Common myeloid progenitor, CD34-positive (primary cell): ENCODE results near the gene EXOC3.

Experiments used
- CTCF ChIA-PET: fragments of 350-600 bp; sonication (Branson Sonifier 250); formaldehyde crosslinking; loops from one replicate; lab custom pipeline; 2021; ENCODE audit warnings: antibody characterized with exemption; lab: Charles Lee
- POLR2A ChIA-PET: fragments of 350-600 bp; sonication (Branson Sonifier 250); formaldehyde crosslinking; loops from one replicate; lab custom pipeline; 2021; ENCODE audit warnings: antibody characterized with exemption; lab: Charles Lee
- DNase-seq, 3 donors: peaks; one replicate each; pipeline versions ENCODE4 v3.0.0 to v3.0.0-alpha.2; 2013
- H3K27ac ChIP-seq, 2 experiments: 1 replicate in 1 of 2; 2 replicates in 1 of 2; pipeline ENCODE4 v1.7.0; 2013; ENCODE audit warnings: inconsistent platforms in 2 of 2, low read length in 2 of 2, mild to moderate bottlenecking in 2 of 2, low read depth in 1 of 2, moderate library complexity in 1 of 2; ENCODE audit not compliant: severe bottlenecking in 2 of 2, insufficient read depth in 1 of 2, poor library complexity in 1 of 2
- H3K27me3 ChIP-seq, 5 experiments: replicated peaks in 2 of 5; 1 replicate in 3 of 5; 2 replicates in 2 of 5; pipeline versions ENCODE4 v1.6.1 to v1.7.0; 2013; ENCODE audit warnings: low read length in 4 of 5, mild to moderate bottlenecking in 2 of 5, moderate library complexity in 2 of 5, inconsistent platforms in 1 of 5; ENCODE audit not compliant: insufficient read depth in 5 of 5, control insufficient read depth in 4 of 5
- H3K36me3 ChIP-seq, 4 experiments: 1 replicate in 2 of 4; 2 replicates in 2 of 4; pipeline versions ENCODE4 v1.6.1 to v1.7.0; 2013; ENCODE audit warnings: low read length in 3 of 4, control low read depth in 1 of 4, mild to moderate bottlenecking in 1 of 4; ENCODE audit not compliant: control insufficient read depth in 4 of 4, insufficient read depth in 4 of 4
- H3K4me1 ChIP-seq, 4 experiments: 1 replicate in 3 of 4; 2 replicates in 1 of 4; pipeline versions ENCODE4 v1.6.1 to v1.7.1; 2013; ENCODE audit warnings: low read length in 3 of 4, mild to moderate bottlenecking in 3 of 4, control low read depth in 1 of 4, inconsistent platforms in 1 of 4, moderate library complexity in 1 of 4; ENCODE audit not compliant: control insufficient read depth in 4 of 4, insufficient read depth in 4 of 4; ENCODE audit errors: control extremely low read depth in 1 of 4
- H3K4me3 ChIP-seq, 7 experiments: 1 replicate in 4 of 7; 2 replicates in 3 of 7; pipeline versions ENCODE4 v1.5.1 to v1.7.0; 2013; ENCODE audit warnings: mild to moderate bottlenecking in 7 of 7, low read length in 6 of 7, moderate library complexity in 6 of 7, inconsistent platforms in 2 of 7, low read depth in 2 of 7, control low read depth in 1 of 7; ENCODE audit not compliant: insufficient read depth in 4 of 7, control insufficient read depth in 1 of 7; ENCODE audit errors: extremely low read depth in 1 of 7
- H3K9me3 ChIP-seq, 5 experiments: 1 replicate in 4 of 5; 2 replicates in 1 of 5; pipeline versions ENCODE4 v1.6.1 to v1.7.1; 2013; ENCODE audit warnings: low read length in 4 of 5, mild to moderate bottlenecking in 2 of 5, inconsistent platforms in 1 of 5, low read depth in 1 of 5, moderate library complexity in 1 of 5; ENCODE audit not compliant: control insufficient read depth in 4 of 5, insufficient read depth in 2 of 5; ENCODE audit errors: control extremely low read depth in 1 of 5
- WGBS: methylation state at CpG from one replicate; pipeline ENCODE4 v1.1.5; 2013; ENCODE audit not compliant: insufficient coverage; 5-methylcytosine and 5-hydroxymethylcytosine counted together

The EXOC3 gene

GRCh38 chr5:435156-435790, 7.7 kb upstream of the EXOC3 start:
- H3K4me3 ChIP-seq = no peak overlapping the region
- ChIA-PET POLR2A (no interaction called here), CTCF (interaction anchor here (1.2 to 10.6 kb wide), 3 partner anchors 10 to 118 kb away, joined by 3 to 124 read pairs (median 3); partner anchors contain the start of gene AHRR)
- no peak for DNase-seq
- no peaks in the 10 kb centered on the region for H3K9me3 ChIP-seq
- peaks cover 0 to 12% (median under 1%) of the 10 kb centered on the region in 4 experiments for H3K4me1 ChIP-seq
- H3K27me3 ChIP-seq = no peaks in the 10 kb centered on the region
- H3K36me3 ChIP-seq = peaks cover 0 to 60% (median 0%) of the 10 kb centered on the region in 4 experiments
- 95% methylated on average over 27 of the region's 27 CpGs for WGBS
- no peak overlapping the region for H3K27ac ChIP-seq

DNA sequence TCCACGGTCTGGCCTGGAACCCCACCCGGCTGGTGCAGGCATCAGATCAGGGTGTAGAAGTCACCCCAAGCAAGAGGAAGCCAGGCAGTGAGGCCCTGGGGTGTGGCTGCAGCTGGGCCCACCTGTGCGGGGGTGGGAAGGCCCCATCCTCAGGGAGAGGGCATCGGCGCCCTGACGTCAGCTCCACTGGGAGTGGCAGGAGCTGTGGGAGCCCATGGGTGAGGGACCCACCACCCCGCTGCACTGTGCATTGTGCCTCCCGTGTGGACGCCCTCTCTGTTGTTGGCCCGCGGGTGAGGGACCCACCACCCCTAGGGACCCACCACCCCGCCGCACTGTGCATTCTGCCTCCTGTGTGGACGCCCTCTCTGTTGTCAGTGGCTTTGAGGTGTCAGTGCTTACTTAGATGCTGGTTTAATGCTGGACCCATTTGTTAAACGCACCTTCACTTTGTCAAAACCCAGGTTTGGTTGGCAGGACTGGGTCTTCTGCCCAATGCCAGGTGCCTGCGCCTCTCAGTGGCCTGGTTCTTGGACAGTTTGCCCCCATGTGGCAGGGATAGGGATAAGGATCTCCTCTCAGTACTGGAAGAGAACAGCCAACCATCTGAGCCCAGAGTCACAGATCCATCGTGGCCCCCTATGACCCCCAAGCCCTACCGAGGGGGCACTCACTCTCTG, 6.9 kb upstream of the EXOC3 start:
- no peaks in the 10 kb centered on the region for H3K27me3 ChIP-seq
- WGBS = 87% methylated on average over 16 of the region's 18 CpGs
- H3K4me1 ChIP-seq = peaks cover 0 to 20% (median 0%) of the 10 kb centered on the region in 4 experiments
- H3K9me3 ChIP-seq = no peaks in the 10 kb centered on the region
- DNase-seq = peak in 2 of 3 donors; percentile 26 to 28
- ChIA-PET POLR2A (no interaction called here), CTCF (interaction anchor here (0.6 to 10.6 kb wide), 5 partner anchors 10 to 247 kb away, joined by 3 to 124 read pairs (median 3); partner anchors contain the start of gene AHRR)
- H3K4me3 ChIP-seq = no peak overlapping the region
- peaks cover 0 to 52% (median 0%) of the 10 kb centered on the region in 4 experiments for H3K36me3 ChIP-seq
- H3K27ac ChIP-seq = no peak overlapping the region

DNA sequence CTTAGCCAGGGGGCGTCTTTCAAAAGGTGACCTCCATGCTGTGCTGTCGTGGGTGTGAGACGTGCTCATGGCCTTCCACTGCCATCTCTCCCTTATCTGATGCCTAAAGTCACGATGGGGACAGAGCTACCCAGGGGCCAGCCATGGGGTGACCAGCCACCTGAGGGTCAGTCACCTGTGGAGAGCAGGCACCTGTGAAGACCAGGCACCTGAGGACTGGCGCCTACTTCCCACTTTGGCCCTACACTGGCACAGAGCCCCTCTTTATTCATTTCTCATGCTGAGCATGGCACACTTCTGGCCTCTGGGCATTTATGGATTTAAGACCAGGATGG, 6.4 kb upstream of the EXOC3 start:
- H3K27ac ChIP-seq = no peak overlapping the region
- 94% methylated on average over 3 of the region's 5 CpGs for WGBS
- peaks cover 0 to 22% (median 0%) of the 10 kb centered on the region in 4 experiments for H3K4me1 ChIP-seq
- ChIA-PET POLR2A (no interaction called here), CTCF (interaction anchor here (0.6 to 10.6 kb wide), 6 partner anchors 10 to 248 kb away, joined by 3 to 124 read pairs (median 4); partner anchors contain the start of gene AHRR)
- peaks cover 0 to 48% (median 0%) of the 10 kb centered on the region in 4 experiments for H3K36me3 ChIP-seq
- DNase-seq = no peak
- H3K9me3 ChIP-seq = no peaks in the 10 kb centered on the region
- no peaks in the 10 kb centered on the region for H3K27me3 ChIP-seq
- H3K4me3 ChIP-seq = no peak overlapping the region

GRCh38 chr5:437281-437771, 5.7 kb upstream of the EXOC3 start:
- POLR2A ChIA-PET = no interaction called here

GRCh38 chr5:438481-438981, 4.4 kb upstream of the EXOC3 start:
- WGBS = 89% methylated on average over 12 of the region's 14 CpGs
- Histone ChIP-seq H3K4me3 (no peak overlapping the region), H3K36me3 (peaks cover 0 to 30% (median 0%) of the 10 kb centered on the region in 4 experiments), H3K4me1 (peaks cover 0 to 38% (median 13%) of the 10 kb centered on the region in 4 experiments), H3K9me3 (no peaks in the 10 kb centered on the region), H3K27ac (no peak overlapping the region), H3K27me3 (no peaks in the 10 kb centered on the region)
- POLR2A ChIA-PET = interaction anchor here (0.6 kb wide), 1 partner anchor 280 kb away, joined by 4 read pairs; no protein-coding TSS in a partner anchor
- CTCF ChIA-PET = interaction anchor here (0.8 to 2.1 kb wide), 2 partner anchors 9 to 14 kb away, joined by 4 to 6 read pairs; no protein-coding TSS in a partner anchor
- DNase-seq = no peak

More at GRCh38 chr5:437281-437771, 5.7 kb upstream of the EXOC3 start:
- Histone ChIP-seq H3K27me3 (no peaks in the 10 kb centered on the region), H3K4me3 (no peak overlapping the region), H3K4me1 (peaks cover 0 to 30% (median 5%) of the 10 kb centered on the region in 4 experiments), H3K9me3 (no peaks in the 10 kb centered on the region), H3K27ac (no peak overlapping the region), H3K36me3 (peaks cover 0 to 42% (median 0%) of the 10 kb centered on the region in 4 experiments)
- CTCF ChIA-PET = interaction anchor here (0.8 to 10.6 kb wide), 6 partner anchors 8 to 249 kb away, joined by 3 to 124 read pairs (median 4); partner anchors contain the start of gene AHRR
- DNase-seq = no peak
- 92% methylated on average over 17 of the region's 18 CpGs for WGBS

DNA sequence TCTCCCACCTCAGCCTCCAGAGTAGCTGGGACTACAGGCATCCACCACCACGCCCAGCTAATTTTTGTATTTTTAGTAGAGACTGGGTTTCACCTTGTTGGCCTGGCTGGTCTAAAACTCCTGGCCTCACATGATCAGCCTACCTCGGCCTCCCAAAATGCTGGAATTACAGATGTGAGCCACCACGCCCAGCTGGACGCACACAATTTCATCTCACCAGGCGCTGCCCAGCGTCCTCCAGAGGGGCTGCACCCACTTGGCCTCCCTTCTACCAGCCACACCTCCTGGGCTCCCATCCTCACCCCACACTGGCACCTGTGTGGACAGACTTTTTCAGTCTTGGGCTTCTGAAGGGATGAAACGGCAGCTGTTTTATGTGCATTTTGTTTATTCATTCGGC, 3.8 kb upstream of the EXOC3 start:
- 98% methylated on average over 8 of the region's 8 CpGs for WGBS
- H3K27me3 ChIP-seq = no peaks in the 10 kb centered on the region
- H3K4me1 ChIP-seq = peaks cover 0 to 44% (median 19%) of the 10 kb centered on the region in 4 experiments
- POLR2A ChIA-PET = interaction anchor here (0.6 kb wide), 2 partner anchors 57 to 281 kb away, joined by 4 to 5 read pairs; no protein-coding TSS in a partner anchor
- CTCF ChIA-PET = interaction anchor here (1.1 to 2.1 kb wide), 3 partner anchors 8 to 122 kb away, joined by 4 to 6 read pairs (median 6); no protein-coding TSS in a partner anchor
- H3K4me3 ChIP-seq = no peak overlapping the region
- H3K27ac ChIP-seq = no peak overlapping the region
- DNase-seq = no peak
- H3K36me3 ChIP-seq = peaks cover 0 to 23% (median 0%) of the 10 kb centered on the region in 4 experiments
- H3K9me3 ChIP-seq = no peaks in the 10 kb centered on the region
